GM12875 (cell line): ENCODE results near the gene ZNF276.

Experiments used
- H3K4me3 ChIP-seq: one replicate; pipeline ENCODE4 v1.5.1; 2011; ENCODE audit warnings: low read depth, low read length, control low read depth
- TF ChIP-seq, protein P1 (sequence below): IDR thresholded peaks from 2 replicates; pipeline ENCODE4 v1.5.1; 2011; ENCODE audit warnings: low read depth, mild to moderate bottlenecking, control low read depth, inconsistent platforms, low read length, moderate library complexity, borderline replicate concordance; ENCODE audit not compliant: insufficient read depth

Gene ZNF276

DNA sequence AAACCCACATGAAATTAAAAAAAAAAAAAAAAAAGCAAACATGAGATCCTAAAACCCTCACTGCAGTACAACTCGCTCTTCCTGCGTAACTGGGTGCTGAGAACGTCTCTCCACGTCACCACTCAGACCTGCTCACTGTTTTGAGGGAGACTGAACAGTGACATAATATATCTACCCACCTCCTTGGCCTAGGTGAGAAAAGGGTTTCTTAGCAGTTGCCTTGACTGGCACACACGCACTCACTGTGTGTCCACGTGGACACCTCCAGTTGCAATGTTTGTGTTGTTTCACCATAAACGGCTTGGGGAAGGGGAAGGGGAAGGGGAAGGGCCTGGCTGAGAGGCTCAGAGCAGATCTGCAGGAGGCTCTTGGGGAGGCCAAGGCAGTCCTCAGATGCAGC lies 63.1 kb downstream of the ZNF276 start:
- TF ChIP-seq, protein P1, sequence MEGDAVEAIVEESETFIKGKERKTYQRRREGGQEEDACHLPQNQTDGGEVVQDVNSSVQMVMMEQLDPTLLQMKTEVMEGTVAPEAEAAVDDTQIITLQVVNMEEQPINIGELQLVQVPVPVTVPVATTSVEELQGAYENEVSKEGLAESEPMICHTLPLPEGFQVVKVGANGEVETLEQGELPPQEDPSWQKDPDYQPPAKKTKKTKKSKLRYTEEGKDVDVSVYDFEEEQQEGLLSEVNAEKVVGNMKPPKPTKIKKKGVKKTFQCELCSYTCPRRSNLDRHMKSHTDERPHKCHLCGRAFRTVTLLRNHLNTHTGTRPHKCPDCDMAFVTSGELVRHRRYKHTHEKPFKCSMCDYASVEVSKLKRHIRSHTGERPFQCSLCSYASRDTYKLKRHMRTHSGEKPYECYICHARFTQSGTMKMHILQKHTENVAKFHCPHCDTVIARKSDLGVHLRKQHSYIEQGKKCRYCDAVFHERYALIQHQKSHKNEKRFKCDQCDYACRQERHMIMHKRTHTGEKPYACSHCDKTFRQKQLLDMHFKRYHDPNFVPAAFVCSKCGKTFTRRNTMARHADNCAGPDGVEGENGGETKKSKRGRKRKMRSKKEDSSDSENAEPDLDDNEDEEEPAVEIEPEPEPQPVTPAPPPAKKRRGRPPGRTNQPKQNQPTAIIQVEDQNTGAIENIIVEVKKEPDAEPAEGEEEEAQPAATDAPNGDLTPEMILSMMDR = no peak
- no peak overlapping the region for H3K4me3 ChIP-seq

DNA sequence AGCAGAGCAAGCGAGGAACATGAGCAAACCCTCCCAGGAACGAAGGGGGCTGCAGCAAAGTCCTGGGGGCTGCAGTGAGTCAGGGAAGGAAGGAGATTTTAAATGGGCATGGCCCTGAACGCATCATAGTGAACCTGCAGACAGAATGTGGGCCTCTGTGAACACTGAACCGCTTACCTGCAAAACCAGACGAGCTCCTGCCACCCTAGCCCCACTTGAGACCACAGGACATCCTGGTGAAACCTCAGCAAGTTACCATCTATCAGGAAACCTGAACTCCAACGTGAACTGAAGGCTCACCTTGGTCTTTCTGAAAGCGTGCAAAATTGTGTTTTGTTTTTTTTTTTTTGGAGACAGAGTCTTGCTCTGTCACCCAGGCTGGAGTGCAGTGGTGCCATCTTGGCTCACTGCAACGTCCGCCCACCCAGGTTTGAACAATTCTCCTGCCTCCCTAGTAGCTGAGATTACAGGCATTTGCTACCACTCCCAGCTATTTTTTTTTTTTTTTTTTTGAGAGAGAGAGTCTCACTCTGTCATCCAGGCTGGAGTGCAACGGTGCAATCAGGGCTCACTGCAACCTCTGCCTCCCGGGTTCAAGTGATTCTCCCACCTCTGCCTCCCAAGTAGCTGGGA lies 64.3 kb downstream of the ZNF276 start:
- TF ChIP-seq, protein P1 = no peak
- no peak overlapping the region for H3K4me3 ChIP-seq

DNA sequence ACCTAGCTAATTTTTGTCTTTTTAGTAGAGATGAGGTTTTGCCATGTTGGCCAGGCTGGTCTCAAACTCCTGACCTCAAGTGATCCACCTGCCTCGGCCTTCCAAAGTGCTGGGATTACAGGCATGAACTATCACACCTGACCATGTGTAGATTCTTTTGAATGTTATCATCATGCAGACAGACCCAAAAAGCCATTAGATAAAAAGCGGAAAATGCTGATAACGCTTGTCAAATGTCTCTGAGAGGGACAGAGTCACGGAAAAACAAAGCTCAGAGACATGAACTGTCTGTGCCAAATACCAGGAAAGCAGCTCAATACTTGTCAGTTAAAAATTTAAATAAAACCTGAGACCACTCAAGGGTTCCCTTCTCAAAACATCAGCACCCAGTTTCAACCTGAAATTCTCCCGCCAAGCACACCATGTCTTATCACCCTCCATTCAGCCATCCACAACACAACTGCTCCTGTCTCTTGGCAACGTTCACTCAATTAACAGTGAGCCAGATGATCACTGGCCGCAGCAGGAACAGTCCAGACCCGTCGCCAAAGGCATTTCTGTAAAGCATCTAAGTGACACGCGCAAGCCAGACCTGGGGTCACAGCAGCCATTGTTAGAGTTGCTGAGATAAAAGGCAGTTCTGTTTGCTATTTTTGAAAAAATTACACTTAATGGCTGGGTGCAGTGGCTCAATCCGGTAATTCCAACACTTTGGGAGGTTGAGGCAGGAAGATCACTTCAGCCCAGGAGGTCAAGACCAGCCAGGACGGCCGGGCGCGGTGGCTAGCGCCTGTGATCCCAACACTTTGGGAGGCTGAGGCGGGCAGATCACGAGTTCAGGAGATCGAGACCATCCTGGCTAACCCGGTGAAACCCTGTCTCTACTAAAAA lies 65.4 kb downstream of the ZNF276 start:
- no peak overlapping the region for H3K4me3 ChIP-seq
- TF ChIP-seq, protein P1 = no peak

DNA sequence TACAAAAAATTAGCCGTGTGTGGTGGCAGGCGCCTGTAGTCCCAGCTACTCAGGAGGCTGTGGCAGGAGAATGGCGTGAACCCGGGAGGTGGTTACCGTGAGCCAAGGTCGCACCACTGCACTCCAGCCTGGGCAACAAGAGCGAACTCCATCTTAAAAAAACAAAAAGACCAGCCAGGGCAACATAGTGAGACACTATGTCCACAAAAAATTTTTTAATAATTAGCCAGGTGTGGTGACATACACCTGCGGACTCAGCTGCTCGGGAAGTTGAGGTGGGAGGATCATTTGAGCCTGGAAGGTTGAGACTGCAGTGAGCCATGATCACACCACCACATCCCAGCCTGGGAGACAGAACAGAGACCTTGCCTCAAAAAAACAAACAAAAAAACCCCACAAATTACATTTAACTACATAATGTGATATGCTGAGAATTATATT lies 66.0 kb downstream of the ZNF276 start:
- no peak overlapping the region for H3K4me3 ChIP-seq
- TF ChIP-seq, protein P1 = no peak
